HEK293T (cell line): ENCODE results near the gene TLX2.

Experiments used
- CTCF ChIA-PET: fragments of 350-600 bp; formaldehyde crosslinking; extraction: SDS; loops from one replicate; lab custom pipeline; 2021; ENCODE audit warnings: antibody characterized with exemption, inconsistent platforms; lab: Yijun Ruan, JAX
- POLR2A ChIA-PET: fragments of 350-600 bp; formaldehyde crosslinking; extraction: SDS; loops from one replicate; lab custom pipeline; 2020; ENCODE audit warnings: antibody characterized with exemption, inconsistent platforms; lab: Yijun Ruan, JAX
- DNase-seq: peaks from one replicate; pipeline ENCODE4 v3.0.0; 2012; ENCODE audit warnings: mixed read lengths; ENCODE audit errors: extremely low spot score
- ARNT ChIP-seq: fragments of 450-650 bp; IDR thresholded peaks from 2 replicates; pipeline ENCODE4 v1.6.1; 2017; ENCODE audit warnings: mild to moderate bottlenecking
- BHLHE40 ChIP-seq: fragments of 450-650 bp; IDR thresholded peaks from 2 replicates; pipeline ENCODE4 v1.6.1; 2016; ENCODE audit warnings: mild to moderate bottlenecking, moderate library complexity, borderline replicate concordance
- CTBP1 ChIP-seq: fragments of 450-650 bp; IDR thresholded peaks from 2 replicates; pipeline ENCODE4 v1.6.1; 2016; ENCODE audit warnings: borderline replicate concordance
- ELF4 ChIP-seq: fragments of 450-650 bp; IDR thresholded peaks from 2 replicates; pipeline ENCODE4 v1.6.1; 2017; ENCODE audit warnings: antibody characterized with exemption
- FOXA1 ChIP-seq: fragments of 450-650 bp; IDR thresholded peaks from 2 replicates; pipeline ENCODE4 v1.6.1; 2016; ENCODE audit warnings: mild to moderate bottlenecking
- FOXK2 ChIP-seq: fragments of 450-650 bp; IDR thresholded peaks from 2 replicates; pipeline ENCODE4 v1.6.1; 2016; ENCODE audit warnings: mild to moderate bottlenecking
- FOXM1 ChIP-seq: fragments of 450-650 bp; IDR thresholded peaks from 2 replicates; pipeline ENCODE4 v1.6.1; 2017; ENCODE audit warnings: mild to moderate bottlenecking, borderline replicate concordance
- HDGF ChIP-seq: fragments of 450-650 bp; IDR thresholded peaks from 2 replicates; pipeline ENCODE4 v1.6.1; 2017; ENCODE audit warnings: antibody characterized with exemption, borderline replicate concordance
- L3MBTL2 ChIP-seq: fragments of 450-650 bp; conservative IDR thresholded peaks from 2 replicates; pipeline ENCODE4 v1.6.1; 2016; ENCODE audit warnings: mild to moderate bottlenecking
- LEF1 ChIP-seq: fragments of 450-650 bp; IDR thresholded peaks from 2 replicates; pipeline ENCODE4 v1.6.1; 2017; ENCODE audit warnings: mild to moderate bottlenecking, borderline replicate concordance
- NFRKB ChIP-seq: fragments of 450-650 bp; IDR thresholded peaks from 2 replicates; pipeline ENCODE4 v1.6.1; 2016; ENCODE audit warnings: mild to moderate bottlenecking, moderate library complexity
- PKNOX1 ChIP-seq: fragments of 450-650 bp; IDR thresholded peaks from 2 replicates; pipeline ENCODE4 v1.6.1; 2016
- SP1 ChIP-seq: fragments of 450-650 bp; IDR thresholded peaks from 2 replicates; pipeline ENCODE4 v1.6.1; 2017
- SUZ12 ChIP-seq: fragments of 450-650 bp; IDR thresholded peaks from 2 replicates; pipeline ENCODE4 v1.6.1; 2016; ENCODE audit warnings: mild to moderate bottlenecking
- TARDBP ChIP-seq: fragments of 450-650 bp; IDR thresholded peaks from 2 replicates; pipeline ENCODE4 v1.6.1; 2016
- ZNF384 ChIP-seq: fragments of 450-650 bp; IDR thresholded peaks from 2 replicates; pipeline ENCODE4 v1.6.1; 2016

The TLX2 gene

GRCh38 chr2:74495440-74495839 is 18.8 kb upstream of the TLX2 start:
- POLR2A ChIA-PET = no interaction called here
- no peak for DNase-seq
- TF ChIP-seq NFRKB = no peak
- no peak for TF ChIP-seq SUZ12
- TF ChIP-seq TARDBP = no peak
- TF ChIP-seq FOXK2 = no peak
- TF ChIP-seq PKNOX1 = no peak
- no peak for TF ChIP-seq HDGF
- no peak for TF ChIP-seq ARNT
- TF ChIP-seq ELF4 = no peak
- CTCF ChIA-PET = no interaction called here

- no peak for TF ChIP-seq HDGF
- TF ChIP-seq ZNF384 = no peak
- no peak for TF ChIP-seq SUZ12
- no peak for TF ChIP-seq NFRKB
- no peak for TF ChIP-seq LEF1
- no peak for TF ChIP-seq TARDBP
- TF ChIP-seq ARNT = no peak
- no peak for TF ChIP-seq BHLHE40
- TF ChIP-seq CTBP1 = no peak
- TF ChIP-seq FOXK2 = no peak
- no peak for TF ChIP-seq FOXA1
- TF ChIP-seq L3MBTL2 = no peak
- no peak for TF ChIP-seq ELF4
- no peak for TF ChIP-seq FOXM1
- TF ChIP-seq PKNOX1 = no peak
- TF ChIP-seq SP1 = no peak
- ChIA-PET POLR2A (no interaction called here), CTCF (no interaction called here)
- no peak for DNase-seq
These were observed 17.1 kb upstream of the TLX2 start for GRCh38 chr2:74496997-74497776.

DNA sequence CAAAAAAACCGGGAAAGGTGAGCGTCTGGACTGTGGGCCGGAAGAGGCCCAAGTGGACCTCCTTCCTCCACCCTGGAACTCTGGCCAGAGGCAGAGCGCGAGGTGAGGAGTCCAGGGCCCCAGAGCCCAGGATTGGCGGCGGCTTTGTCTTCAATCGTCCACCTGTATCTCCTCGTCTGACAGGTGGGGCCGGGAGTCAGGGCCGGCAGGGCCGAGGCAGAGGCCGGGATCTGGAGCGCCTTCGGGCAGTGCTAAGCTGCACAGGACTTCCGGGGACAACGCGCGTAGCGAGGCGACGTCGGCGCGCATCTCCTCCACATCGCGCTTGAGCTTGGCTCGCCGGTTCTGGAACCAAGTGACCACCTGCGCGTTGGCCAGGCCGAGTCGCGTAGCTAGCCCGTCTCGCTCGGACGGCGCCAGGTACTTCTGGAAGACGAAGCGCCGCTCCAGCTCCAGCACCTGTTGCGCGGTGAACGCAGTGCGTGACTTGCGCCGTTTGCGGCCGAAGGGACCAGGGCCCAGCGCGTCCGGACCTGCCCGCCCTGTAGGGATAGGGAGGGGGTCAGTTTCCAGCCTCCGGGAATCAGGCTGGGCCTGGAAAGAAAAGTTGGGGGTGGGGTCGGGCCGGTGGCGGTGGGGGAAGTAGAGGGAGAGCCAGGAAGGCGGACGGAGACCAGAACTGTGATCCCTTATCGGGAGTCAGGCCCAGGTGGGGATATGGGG is 16.3 kb upstream of the TLX2 start:
- CTCF ChIA-PET = no interaction called here
- DNase-seq = no peak
- POLR2A ChIA-PET = no interaction called here
- no peak for TF ChIP-seq TARDBP
- no peak for TF ChIP-seq FOXM1
- no peak for TF ChIP-seq ARNT
- no peak for TF ChIP-seq ELF4
- no peak for TF ChIP-seq NFRKB

- POLR2A ChIA-PET = no interaction called here
- CTCF ChIA-PET = no interaction called here
- no peak for TF ChIP-seq FOXK2
- no peak for TF ChIP-seq ARNT
- no peak for TF ChIP-seq BHLHE40
- TF ChIP-seq ZNF384 = no peak
- TF ChIP-seq ELF4 = no peak
- no peak for TF ChIP-seq SUZ12
- no peak for TF ChIP-seq NFRKB
- TF ChIP-seq TARDBP = no peak
- no peak for TF ChIP-seq FOXA1
- TF ChIP-seq L3MBTL2 = no peak
- no peak for TF ChIP-seq FOXM1
- no peak for TF ChIP-seq SP1
- TF ChIP-seq CTBP1 = no peak
- no peak for TF ChIP-seq PKNOX1
- no peak for TF ChIP-seq LEF1
- no peak for TF ChIP-seq HDGF
These were observed 15.6 kb upstream of the TLX2 start for GRCh38 chr2:74498500-74499266.

GRCh38 chr2:74499267-74499939 is 14.8 kb upstream of the TLX2 start, which contains the start of gene LBX2:
Gene LBX2 (minus strand): TSS chr2:74499603. CDS start chr2:74499537, 66 bp downstream.
- ChIA-PET CTCF (no interaction called here), POLR2A (no interaction called here)
- DNase-seq = no peak
- TF ChIP-seq PKNOX1 (no peak), ZNF384 (no peak), FOXM1 (no peak), SP1 (no peak), FOXA1 (no peak), NFRKB (no peak), CTBP1 (no peak), ARNT (no peak)

More at GRCh38 chr2:74498500-74499266, 15.6 kb upstream of the TLX2 start:
- no peak for DNase-seq
